ENCODE data around the gene OR51G2.

OR51G2 gene

DNA sequence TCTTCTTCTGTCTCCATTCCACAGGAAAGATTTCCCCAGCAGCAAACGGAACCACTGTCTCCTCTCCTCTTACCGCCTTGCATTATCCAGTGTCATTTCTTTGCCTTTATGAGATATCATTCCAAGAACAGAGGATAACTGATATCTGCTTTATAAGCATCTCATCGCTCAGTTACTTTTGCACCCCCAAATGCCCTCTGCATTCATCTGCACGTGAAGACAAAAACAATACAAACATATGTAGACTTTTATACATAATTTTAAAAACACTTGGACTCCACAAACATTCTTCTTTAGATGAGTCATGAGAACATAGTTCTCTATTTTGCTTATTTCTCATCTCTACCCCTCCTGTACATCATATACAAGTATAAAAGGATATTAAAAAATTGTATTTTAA, 38.0 kb downstream of the OR51G2 start:
- Histone ChIP-seq H3K4me3 (no peak overlapping the region), H3K27ac (no peak overlapping the region)

DNA sequence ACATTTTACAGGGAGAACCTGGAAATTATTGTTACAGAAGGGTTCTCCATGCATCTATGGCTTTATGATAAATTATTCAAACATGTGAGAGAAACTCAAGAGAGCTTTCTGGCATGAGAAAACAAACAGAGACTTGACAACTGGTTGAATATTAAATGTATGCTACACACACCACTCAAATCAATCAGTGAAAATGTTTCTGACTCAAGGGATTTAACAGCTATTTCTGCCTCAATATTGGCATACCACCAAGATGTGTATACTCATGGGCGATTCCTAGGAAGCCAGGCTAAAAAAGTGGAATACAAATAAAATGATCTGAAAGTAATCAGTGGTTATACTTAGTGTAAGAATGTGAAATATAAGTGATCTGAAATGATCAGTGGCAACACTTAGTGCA, 53.3 kb downstream of the OR51G2 start:
- H3K27ac ChIP-seq = no peak overlapping the region
- H3K4me3 ChIP-seq = no peak overlapping the region

DNA sequence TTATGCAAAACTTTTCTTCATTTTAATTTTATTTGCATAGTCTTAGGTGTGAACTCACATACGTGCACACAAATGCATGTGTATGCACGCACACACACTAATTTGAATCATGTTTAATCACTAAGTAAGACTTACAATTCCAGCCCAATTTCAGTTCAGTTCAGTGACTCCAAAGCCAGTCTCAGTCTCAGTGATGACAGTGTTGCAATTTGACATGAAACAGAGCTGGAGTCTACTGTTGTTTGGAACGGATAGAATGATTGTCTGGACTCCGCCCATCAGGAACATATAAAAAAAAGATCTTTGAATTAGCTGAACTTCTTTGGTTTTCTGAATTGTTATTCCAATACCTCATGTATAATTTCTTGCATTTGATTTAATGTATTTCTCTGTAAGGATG, 55.3 kb downstream of the OR51G2 start:
- Histone ChIP-seq H3K27ac (no peak overlapping the region), H3K4me3 (no peak overlapping the region)

All from skin epidermis (tissue), 12 donors.